Measurements from ENCODE around the gene WNT16.

Gene WNT16

GRCh38 chr7:121351682-121352081 is 22.9 kb downstream of the WNT16 start:
- no peak for TF ChIP-seq GATA2 (IDR thresholded peaks at IDR 0.05; ENCODE audit: low read depth, low read length)
- no peak for TF ChIP-seq GATA3 (IDR thresholded peaks at IDR 0.05; ENCODE audit: low read depth, low read length)

GRCh38 chr7:121352323-121352722 is 23.5 kb downstream of the WNT16 start:
- no peak for TF ChIP-seq GATA2 (IDR thresholded peaks at IDR 0.05; ENCODE audit: low read depth, low read length)
- TF ChIP-seq GATA3 (IDR thresholded peaks at IDR 0.05; ENCODE audit: low read depth, low read length), result no peak

- TF ChIP-seq GATA3 (IDR thresholded peaks at IDR 0.05; ENCODE audit: low read depth, low read length), result no peak
- no peak for TF ChIP-seq GATA2 (IDR thresholded peaks at IDR 0.05; ENCODE audit: low read depth, low read length)
Observed at GRCh38 chr7:121355574-121355973, 26.8 kb downstream of the WNT16 start.

- TF ChIP-seq GATA3 (IDR thresholded peaks at IDR 0.05; ENCODE audit: low read depth, low read length), result no peak
- TF ChIP-seq GATA2 (IDR thresholded peaks at IDR 0.05; ENCODE audit: low read depth, low read length), result no peak
Observed at GRCh38 chr7:121360564-121360963, 31.8 kb downstream of the WNT16 start.

GRCh38 chr7:121366852-121367431 is 38.1 kb downstream of the WNT16 start:
- TF ChIP-seq GATA2 (IDR thresholded peaks at IDR 0.05; ENCODE audit: low read depth, low read length), result no peak
- TF ChIP-seq GATA3 (IDR thresholded peaks at IDR 0.05; ENCODE audit: low read depth, low read length), result no peak

GRCh38 chr7:121369462-121369861 is 40.7 kb downstream of the WNT16 start:
- TF ChIP-seq GATA3 (IDR thresholded peaks at IDR 0.05; ENCODE audit: low read depth, low read length) (no peak), GATA2 (IDR thresholded peaks at IDR 0.05; ENCODE audit: low read depth, low read length) (no peak)

- TF ChIP-seq GATA3 (IDR thresholded peaks at IDR 0.05; ENCODE audit: low read depth, low read length) (no peak), GATA2 (IDR thresholded peaks at IDR 0.05; ENCODE audit: low read depth, low read length) (no peak)
Observed at GRCh38 chr7:121371367-121371766, 42.6 kb downstream of the WNT16 start.

- TF ChIP-seq GATA3 (IDR thresholded peaks at IDR 0.05; ENCODE audit: low read depth, low read length), result no peak
- no peak for TF ChIP-seq GATA2 (IDR thresholded peaks at IDR 0.05; ENCODE audit: low read depth, low read length)
Observed at GRCh38 chr7:121371883-121372282, 43.1 kb downstream of the WNT16 start.

- TF ChIP-seq GATA2 (IDR thresholded peaks at IDR 0.05; ENCODE audit: low read depth, low read length) (no peak), GATA3 (IDR thresholded peaks at IDR 0.05; ENCODE audit: low read depth, low read length) (no peak)
Observed at GRCh38 chr7:121372376-121373010, 43.7 kb downstream of the WNT16 start.

GRCh38 chr7:121373177-121373576 is 44.4 kb downstream of the WNT16 start:
- TF ChIP-seq GATA2 (IDR thresholded peaks at IDR 0.05; ENCODE audit: low read depth, low read length) (no peak), GATA3 (IDR thresholded peaks at IDR 0.05; ENCODE audit: low read depth, low read length) (no peak)

GRCh38 chr7:121376979-121377378 is 48.2 kb downstream of the WNT16 start:
- TF ChIP-seq GATA3 (IDR thresholded peaks at IDR 0.05; ENCODE audit: low read depth, low read length), result no peak
- no peak for TF ChIP-seq GATA2 (IDR thresholded peaks at IDR 0.05; ENCODE audit: low read depth, low read length)

GRCh38 chr7:121379930-121380329 is 51.1 kb downstream of the WNT16 start:
- no peak for TF ChIP-seq GATA3 (IDR thresholded peaks at IDR 0.05; ENCODE audit: low read depth, low read length)
- no peak for TF ChIP-seq GATA2 (IDR thresholded peaks at IDR 0.05; ENCODE audit: low read depth, low read length)

- no peak for TF ChIP-seq GATA2 (IDR thresholded peaks at IDR 0.05; ENCODE audit: low read depth, low read length)
- no peak for TF ChIP-seq GATA3 (IDR thresholded peaks at IDR 0.05; ENCODE audit: low read depth, low read length)
Observed at GRCh38 chr7:121382473-121382872, 53.7 kb downstream of the WNT16 start.

GRCh38 chr7:121383235-121383910 is 54.6 kb downstream of the WNT16 start:
- TF ChIP-seq GATA2 (IDR thresholded peaks at IDR 0.05; ENCODE audit: low read depth, low read length) (no peak), GATA3 (IDR thresholded peaks at IDR 0.05; ENCODE audit: low read depth, low read length) (no peak)

GRCh38 chr7:121384265-121384664 is 55.5 kb downstream of the WNT16 start:
- no peak for TF ChIP-seq GATA3 (IDR thresholded peaks at IDR 0.05; ENCODE audit: low read depth, low read length)
- TF ChIP-seq GATA2 (IDR thresholded peaks at IDR 0.05; ENCODE audit: low read depth, low read length), result no peak
